GM13977 (cell line): Measurements from ENCODE around the gene PRMT7.
A peak's percentile ranks its signal among the peaks of the same experiment; 100 is the strongest.

Source experiments
- DNase-seq: peaks from one replicate; pipeline ENCODE4 v3.0.0; 2012; ENCODE audit warnings: low spot score
- in situ Hi-C: fragments of 300-500 bp; cut with MboI; formaldehyde crosslinking; loops from one replicate; pipeline ENCODE4 v1.12.0; 2022; ENCODE audit warnings: low sequenced_read_pairs, low pct_unique_long_range_greater_than_20kb, mixed read lengths, inconsistent platforms; ENCODE audit not compliant: unreplicated experiment
- TF ChIP-seq, protein P1 (sequence below): IDR thresholded peaks from 2 replicates; pipeline ENCODE4 v1.5.1; 2012; ENCODE audit warnings: mild to moderate bottlenecking, control low read depth; ENCODE audit not compliant: insufficient read depth; ENCODE audit errors: extremely low read depth, missing control alignments

PRMT7 gene

DNA sequence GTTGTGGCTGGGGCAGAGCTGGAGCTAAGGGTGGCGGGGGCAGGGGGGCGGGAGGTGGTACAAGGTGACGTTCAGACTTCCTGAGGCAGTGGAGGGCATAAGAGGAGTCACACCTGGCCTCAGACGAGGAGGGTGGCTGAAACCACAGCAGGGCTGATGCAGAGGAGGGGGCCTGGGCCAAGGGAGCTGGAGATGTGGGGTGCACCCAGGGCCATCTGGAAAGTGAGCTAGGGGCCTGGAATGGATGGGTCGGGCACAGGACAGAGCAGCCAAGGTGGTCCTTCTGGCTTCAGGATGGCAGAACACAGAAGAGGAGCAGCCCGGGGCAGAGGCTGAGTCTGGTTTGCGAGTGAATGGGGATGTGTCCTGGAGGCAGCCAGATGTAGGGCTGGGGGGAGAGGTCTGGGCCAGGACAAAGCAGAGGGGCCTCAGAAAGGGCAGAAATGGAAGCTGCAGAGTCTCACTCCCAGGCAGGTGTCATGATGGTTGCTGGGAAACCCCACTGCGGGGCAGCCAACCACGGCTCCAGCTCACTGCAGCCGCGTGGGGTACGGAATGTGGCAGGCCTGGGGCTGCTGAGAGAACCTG is 57.6 kb downstream of the PRMT7 start:
- in situ Hi-C loops, result no loop called here
- TF ChIP-seq, protein P1, sequence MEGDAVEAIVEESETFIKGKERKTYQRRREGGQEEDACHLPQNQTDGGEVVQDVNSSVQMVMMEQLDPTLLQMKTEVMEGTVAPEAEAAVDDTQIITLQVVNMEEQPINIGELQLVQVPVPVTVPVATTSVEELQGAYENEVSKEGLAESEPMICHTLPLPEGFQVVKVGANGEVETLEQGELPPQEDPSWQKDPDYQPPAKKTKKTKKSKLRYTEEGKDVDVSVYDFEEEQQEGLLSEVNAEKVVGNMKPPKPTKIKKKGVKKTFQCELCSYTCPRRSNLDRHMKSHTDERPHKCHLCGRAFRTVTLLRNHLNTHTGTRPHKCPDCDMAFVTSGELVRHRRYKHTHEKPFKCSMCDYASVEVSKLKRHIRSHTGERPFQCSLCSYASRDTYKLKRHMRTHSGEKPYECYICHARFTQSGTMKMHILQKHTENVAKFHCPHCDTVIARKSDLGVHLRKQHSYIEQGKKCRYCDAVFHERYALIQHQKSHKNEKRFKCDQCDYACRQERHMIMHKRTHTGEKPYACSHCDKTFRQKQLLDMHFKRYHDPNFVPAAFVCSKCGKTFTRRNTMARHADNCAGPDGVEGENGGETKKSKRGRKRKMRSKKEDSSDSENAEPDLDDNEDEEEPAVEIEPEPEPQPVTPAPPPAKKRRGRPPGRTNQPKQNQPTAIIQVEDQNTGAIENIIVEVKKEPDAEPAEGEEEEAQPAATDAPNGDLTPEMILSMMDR, result no peak
- DNase-seq, result peak; percentile 70

DNA sequence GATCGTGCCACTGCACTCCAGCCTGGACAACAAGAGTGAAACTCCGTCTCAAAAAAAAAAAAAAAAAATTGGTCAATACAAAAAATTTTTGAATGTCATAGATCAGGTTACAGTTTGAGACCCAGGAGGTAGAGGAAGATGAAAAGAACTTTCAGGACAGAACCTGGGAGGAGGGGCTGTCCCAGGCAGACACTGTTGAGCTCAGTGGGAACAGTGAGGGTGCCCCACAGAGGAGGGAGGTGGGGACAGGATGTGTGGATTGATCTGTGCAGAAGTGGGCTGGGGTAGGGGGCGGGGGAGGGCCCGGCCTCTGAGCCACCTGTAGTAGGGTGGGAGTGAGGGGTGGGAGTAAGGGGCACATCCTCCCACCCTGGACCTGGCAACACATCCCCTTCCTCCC is 58.3 kb downstream of the PRMT7 start:
- TF ChIP-seq, protein P1, result no peak
- in situ Hi-C loops, result no loop called here
- no peak for DNase-seq

DNA sequence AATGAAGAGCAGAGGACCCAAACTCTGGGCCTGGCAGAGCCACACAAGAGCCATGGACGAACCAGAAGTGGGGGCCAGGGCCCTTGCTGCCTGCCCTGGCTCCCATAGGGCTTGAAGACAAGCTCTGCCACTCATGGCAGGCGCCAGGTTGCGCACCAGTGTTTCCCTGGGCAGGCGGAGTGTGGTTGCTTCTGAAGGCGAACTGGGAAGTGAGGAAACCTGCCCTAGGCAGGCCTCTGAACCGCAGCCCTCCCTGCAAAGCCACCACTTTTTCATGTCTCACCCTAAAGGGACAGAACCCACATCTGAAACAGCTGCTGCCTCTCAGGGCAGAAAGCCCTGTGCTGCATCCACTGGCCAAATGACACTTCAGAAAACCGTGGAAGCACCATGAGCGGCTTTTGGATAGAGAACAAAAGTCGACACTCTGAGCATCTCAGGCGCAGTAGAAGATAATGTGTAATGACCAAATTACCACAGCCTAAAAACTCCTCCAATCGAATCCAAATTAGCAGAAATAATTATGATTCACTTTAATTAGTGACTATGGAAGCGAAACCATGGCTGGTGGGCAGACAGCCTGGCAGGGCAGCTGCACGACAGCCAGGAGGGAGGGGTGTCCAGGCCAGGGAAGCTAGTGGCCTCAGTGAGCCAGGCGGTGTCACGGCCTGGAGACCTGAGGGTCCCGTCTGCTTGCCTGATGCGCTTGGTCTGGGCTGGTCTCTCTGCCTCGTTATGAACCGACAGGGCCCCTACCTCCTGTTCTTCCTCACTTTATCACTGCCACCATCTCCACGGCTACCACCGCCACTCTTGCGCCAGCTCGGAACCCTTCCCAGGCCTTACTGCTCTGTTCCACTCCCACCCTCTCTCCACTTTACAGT is 59.1 kb downstream of the PRMT7 start:
- peak; percentile 83 for DNase-seq
- TF ChIP-seq, protein P1, result no peak
- in situ Hi-C loops, result no loop called here

DNA sequence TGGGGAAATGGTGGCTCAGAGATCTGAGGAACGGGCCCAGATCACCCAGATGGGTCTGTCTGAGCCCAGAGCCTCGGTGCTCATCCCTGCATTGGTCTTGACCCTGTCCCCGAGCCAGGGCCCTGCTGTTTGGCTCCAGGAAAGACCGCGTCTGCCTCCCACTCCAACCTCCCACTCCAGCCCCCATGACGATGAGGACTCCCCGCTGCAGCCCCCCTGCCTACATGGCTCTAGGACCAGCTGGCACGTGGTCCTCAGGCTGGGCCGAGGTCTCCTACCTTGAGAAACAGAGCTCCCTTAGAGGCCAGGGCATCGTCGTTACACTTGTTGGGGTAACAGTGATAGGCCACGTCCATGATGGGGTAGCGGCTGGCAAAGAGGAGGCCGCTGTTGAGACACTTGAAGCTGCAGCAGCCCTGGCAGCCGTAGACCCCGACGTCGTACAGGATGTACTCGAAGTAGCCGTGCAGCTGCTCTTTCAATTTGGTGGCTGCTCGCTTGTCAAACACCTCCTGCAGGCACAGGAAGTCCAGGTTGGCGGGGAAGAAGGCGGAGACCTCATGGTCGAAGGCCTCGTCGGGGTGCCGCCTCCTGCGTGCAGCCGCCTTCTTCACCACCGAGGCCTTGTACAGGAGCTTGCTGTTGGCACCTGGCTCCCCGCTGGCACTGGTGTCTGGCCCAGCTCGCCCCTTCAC is 59.9 kb downstream of the PRMT7 start:
- in situ Hi-C loops, result no loop called here
- no peak for DNase-seq
- TF ChIP-seq, protein P1, result no peak

DNA sequence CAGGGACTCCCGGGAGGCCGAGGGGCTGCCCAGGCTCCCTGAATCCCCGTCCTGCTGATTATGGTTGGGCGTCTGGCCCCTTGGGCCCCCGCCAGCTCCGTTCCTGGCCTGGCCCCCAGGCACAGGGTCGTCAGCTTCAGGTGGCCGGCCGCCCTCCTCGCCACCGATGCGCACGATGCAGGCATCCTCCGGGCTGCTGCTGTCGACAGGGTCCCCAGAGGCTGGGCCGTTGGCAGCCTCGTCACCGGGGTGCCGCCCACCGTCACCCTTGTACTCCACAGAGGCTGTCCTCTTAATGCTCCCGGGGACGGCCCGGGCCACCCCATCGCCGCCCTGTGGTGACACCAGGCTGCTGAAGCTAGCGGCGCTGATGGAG is 60.4 kb downstream of the PRMT7 start:
- in situ Hi-C loops, result no loop called here
- TF ChIP-seq, protein P1, result no peak
- no peak for DNase-seq

DNA sequence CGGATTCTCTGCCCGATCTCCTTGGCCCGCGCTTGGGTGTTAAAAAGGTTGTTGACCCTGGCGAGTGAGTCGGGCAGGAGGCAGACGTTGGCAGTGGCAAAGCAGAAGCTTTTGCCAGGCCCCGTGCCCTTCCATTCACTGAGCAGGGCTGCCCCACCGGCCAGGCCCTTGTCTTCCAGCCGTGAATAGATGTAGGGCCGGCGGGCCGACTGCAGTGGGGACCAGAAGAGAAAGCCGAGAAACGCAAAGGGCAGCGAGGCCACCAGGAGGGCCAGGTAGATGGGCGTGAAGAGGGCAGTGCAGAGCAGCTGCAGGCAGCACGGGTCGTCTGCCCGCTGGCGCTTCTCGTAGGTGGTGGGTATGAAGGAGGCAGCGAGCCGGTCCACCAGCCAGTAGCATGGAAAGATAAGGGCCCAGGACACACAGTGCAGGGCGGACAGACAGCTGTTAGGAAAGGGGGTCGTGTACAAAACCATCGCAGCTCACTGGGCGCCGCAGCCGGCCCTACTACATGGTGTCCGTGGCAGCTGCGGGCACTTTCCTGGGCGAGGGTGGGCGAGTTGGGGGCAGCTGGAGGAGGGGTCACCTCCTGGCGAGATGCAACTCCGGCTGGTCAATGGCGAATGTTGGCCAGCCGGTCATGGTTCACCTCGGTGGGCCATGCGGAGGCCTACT is 61.0 kb downstream of the PRMT7 start:
- TF ChIP-seq, protein P1, result no peak
- in situ Hi-C loops, result no loop called here
- no peak for DNase-seq
